Measurements from ENCODE around the gene MGMT.

MGMT gene

DNA sequence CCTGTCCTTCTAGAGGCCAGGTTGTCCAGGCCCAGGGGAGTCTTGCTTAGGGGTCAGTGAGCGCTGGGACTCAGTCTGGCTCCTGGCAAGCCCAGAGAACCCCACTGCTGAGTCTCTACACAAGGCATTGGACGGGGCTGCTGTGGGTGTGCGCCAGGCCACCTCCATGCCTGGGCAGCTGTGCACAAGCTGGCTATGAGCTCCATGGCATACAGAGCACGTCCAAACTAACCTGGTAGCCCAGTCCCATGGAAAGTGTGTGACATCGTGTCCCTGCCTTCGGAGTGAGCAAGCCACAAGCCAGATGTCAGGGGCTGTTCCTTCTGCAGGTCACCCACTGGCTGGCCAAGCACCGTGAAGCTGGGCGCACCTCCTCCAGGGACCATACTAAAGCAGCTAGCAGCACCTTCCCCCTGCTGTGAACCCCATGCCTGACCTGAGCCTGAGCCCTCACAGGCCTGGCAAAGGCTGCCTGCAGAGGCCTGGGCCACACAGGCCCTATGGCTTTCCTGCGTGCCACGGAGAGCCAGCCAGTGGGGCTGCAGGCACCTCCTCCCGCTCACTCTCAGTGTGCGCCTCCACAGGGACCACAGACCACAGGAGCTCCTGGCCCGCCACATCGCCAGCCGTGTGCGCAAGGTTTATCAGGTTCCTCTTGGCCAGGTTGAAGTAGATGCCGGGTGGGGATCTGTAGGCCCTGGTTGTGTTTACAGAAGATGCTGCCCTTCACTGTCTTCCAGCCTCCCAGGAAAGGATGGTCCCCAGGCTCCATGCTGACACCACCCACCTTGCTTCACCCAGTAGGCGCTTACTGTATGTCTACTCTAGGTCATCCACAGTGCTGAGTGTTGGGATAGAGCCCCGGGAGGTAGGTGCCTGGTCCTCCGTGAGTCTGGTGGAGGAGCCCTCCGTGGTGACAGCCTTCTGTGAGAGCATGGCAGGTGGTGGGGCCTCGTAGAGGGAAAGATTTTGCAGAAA lies 277.4 kb downstream of the MGMT start:
- DNase-seq = no peak

DNA sequence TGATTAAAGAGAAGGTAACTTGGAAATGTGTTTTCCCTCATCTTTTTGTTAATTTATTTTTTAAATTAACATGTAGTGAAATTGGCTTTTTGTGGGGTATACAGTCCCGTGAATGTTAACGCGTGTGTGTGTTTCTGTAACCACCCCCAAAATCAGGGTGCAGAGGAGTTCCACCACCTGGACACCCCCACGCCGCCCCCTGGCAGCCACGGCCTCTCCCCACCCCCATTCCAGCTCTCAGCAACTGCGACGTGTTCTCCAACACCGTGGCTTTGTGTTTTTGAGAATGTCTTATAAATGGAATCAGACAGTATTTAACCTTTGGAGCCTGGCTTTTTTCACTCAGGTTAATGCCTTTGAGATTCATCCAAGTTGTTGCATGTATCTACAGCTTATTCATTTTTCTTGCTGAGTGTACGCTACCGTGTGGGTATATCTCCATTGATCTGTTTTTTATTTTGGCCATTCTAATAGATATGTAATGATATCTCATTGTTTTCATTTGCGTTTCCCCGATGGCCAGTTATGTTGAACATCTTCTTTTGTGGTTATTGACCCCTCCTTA lies 278.2 kb downstream of the MGMT start:
- no peak for DNase-seq

DNA sequence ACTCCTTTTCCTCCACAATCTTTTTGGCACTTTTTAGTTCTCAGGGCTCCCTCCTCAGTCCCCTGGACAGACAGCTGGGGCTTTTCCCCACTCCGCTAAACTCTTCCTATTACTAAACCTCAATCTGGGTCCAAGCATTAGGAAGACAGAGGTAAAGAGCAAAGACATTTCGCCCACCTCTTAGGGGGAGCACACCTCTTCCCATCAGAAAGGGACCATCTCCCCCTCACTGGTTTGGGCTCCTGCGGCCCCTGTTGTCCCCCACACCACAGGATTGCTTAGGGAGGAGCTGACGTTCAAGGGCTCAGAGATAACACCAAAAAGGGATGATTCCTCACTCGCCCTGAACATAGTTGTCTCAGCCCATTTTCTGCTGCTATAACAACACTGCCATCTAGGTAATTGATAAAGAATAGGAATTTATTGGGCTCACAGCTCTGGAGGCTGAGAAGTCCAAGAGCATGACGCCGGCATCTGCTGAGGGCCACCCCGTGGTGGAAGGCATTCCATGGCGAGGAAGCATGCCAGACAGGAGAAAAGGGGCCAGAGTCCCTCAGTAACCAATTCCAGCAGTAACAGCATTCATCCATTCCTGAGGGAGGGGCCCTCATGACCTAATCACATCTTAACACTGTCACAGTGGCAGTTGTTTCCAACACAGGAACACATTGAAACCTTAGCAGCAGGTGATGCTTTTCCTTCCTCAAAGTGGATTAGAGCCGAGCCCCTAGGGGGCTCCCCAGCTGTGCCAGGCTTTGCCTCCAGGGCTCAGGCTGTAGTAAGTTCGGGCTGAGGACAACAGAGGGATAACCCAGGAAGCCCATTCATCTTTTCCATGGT lies 287.4 kb downstream of the MGMT start:
- DNase-seq = no peak

DNA sequence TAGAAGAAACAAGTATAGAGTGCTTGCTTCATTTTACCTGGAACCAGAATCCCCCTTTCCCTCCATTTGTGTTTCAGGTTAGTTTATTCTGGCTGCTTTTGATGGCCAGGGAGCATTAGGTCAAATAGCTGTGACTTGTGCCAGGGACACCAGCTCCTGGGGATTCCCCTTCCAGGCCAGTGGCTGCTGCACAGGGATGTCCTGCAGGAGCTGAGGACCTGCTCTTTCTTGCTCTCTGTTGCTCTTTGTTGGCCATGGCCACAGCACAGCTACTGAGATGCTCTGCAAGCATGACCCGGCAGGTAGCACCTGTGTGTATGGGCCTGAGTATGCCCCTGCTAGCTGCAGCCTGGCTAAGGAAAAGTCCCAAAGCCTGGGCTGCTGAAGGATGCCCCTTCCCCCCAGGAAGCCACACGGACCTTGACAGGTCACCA lies 288.1 kb downstream of the MGMT start:
- no peak for DNase-seq

DNA sequence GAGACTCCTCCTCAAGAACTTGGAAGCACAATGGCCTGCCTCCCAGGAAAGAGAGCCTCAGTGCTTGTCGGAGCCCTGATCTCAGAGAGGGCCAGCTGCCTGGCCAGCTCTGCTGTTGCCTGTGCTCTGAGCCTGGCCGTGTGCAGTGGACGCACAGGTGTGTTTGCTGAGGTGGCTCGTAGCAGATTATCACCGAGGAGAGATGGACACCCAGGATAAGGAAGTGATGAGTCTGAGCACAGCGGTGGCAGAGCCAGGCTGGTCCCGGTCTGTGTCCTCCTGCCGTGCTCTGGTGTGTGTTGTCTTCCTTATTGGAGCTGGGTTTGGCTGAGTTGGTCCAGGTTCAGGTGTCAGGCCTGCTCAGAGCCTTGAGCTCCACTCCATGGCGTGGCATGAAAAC lies 288.6 kb downstream of the MGMT start:
- no peak for DNase-seq

DNA sequence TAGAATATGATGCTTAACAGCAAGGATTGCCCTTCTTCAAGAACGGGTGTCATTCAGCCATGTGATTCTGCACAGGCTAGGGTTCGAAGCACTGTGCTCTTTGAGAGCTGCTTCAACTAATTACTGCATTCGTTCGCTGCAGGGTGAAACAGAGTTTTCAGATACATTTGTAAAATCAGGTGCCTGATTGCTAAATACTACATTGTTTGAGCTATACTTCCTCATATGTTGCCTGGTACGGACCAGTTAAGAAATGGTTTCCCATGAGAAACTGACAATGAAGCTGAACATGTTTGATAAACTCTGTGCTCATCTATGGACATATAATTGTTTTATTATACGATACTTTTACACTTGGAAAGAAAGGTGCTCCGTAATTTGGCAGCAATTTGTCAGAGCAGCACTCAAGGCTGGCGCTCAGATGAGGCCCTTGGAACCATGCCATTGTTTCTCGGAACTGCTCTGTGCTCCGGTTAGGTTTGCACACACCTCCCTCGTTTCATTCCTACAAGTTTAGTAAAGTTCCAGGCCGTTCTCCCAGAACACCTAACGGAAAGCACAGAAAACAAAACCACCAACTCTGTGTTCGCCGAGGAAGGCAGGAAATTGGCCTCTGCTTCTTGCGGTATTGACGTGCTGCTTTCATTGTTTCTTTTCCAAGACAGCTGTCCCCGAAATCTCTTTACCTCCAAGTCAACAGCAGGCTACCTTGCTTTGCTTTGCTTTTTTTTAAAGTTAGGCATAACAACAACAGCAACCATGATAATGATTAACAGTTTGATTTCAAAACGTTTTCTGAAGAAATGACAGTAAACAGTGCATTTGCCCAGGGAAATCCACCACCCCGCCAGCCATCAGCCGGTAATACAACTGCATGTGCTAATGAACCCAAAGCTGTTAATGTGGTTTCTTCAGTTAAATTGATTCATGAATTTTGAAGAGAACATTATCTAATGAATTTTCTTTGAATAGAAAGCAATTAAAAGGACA lies 290.2 kb downstream of the MGMT start:
- DNase-seq = no peak

DNA sequence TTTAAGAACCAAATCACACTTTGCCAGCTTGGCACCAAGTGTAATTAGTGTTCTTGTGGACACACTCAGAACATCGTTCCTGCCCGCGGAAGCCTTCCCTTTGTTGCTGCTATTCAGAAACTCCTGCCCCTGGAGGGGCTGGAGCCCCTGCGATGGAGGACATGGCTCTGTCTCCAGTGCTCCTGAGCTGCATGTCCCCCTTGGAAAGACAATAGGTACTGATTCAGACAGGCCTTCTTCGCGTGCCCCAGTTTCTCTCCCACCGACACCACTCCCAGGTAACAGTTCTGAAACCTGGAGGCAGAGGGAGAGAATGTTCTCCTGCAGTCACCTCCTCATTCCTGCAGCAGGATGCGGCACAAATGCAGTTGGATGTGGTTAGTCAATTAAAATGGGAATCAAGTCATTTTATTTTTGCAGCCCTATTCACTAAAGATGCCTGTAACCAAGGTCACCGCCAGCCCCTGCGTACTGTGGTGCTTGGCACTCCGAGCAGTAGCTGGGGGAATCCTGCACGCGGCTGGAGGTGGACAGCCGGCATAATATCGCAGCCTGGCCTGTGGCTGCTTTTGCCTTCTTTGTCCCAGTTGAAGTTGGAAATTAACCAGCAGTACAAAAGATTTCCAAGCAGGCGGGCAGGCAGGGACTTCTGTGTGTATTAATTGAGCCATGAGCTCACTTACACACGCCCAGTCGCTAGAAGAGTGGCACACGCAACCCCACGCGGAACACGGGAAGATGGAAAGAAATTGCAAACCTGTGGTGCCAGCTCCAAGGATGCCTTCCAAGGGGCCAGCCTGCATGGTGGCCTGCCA lies 291.4 kb downstream of the MGMT start:
- no peak for DNase-seq

DNA sequence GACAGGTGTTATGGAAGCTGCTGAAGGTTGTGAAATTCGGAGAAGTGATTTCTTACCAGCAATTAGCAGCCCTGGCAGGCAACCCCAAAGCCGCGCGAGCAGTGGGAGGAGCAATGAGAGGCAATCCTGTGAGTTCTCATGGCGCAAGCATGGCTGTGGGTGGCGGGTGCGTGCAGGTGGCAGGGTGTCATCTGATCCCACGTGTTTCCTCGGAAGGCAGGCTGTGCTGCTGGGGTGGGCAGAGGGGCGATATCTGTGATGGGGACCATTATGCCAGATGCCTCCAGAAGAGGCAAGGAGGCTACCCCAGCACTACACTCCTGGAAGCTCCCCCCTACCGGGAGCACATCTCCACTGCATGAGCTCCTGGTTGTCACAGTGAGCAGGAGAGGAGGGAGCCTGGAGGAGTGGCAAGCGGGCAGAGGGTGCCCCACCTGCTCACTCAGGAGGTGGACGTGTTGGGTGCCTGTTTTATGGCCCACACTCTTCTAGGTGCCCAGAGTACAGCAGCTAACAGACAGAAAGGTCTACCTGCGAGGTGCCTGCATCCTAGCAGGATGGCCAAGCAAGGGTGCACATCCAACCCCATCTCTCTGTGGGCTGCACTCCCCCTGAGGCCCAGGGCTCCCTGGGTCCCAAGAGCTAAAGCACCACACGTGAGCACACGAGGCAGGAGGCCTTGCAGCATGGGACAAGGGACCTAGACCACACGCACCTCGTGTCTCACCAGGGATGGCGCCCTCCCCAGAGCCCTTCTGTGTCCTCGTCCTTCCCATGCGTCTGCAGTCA lies 292.4 kb downstream of the MGMT start:
- no peak for DNase-seq

DNA sequence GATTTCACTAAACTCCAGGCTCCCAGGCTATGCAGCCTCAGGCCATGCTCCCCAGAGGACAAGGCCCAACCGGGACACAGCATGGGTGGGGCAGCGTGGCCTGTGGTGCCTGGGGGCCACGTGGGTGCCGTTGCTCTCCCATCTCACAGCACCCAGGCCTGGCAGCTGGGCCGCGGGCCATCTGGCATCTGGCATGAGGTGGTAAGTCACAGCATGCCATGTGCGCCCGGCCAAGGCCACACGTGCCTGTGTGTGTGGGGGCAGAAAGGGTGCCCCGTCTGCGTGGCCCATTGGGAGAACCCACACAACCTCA lies 292.9 kb downstream of the MGMT start:
- no peak for DNase-seq

DNA sequence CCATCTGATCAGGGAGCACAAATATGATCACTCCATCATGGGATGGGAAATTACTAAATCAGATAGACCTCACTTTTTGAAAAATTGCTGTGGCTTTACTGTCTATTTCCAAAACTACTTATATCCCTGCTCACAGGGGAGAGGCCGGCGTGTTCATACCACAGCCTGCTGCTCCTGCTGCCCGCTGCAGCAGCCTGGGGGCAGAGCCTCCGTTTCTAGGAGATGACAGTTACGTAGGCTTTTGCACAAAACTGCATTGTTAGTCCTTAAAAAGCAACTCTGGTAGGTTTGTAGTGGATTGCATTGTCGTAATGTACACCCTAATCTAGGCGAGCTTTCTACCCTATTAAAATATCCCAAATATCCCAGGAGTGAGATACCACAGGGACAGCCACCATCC lies 293.4 kb downstream of the MGMT start:
- DNase-seq = no peak

DNA sequence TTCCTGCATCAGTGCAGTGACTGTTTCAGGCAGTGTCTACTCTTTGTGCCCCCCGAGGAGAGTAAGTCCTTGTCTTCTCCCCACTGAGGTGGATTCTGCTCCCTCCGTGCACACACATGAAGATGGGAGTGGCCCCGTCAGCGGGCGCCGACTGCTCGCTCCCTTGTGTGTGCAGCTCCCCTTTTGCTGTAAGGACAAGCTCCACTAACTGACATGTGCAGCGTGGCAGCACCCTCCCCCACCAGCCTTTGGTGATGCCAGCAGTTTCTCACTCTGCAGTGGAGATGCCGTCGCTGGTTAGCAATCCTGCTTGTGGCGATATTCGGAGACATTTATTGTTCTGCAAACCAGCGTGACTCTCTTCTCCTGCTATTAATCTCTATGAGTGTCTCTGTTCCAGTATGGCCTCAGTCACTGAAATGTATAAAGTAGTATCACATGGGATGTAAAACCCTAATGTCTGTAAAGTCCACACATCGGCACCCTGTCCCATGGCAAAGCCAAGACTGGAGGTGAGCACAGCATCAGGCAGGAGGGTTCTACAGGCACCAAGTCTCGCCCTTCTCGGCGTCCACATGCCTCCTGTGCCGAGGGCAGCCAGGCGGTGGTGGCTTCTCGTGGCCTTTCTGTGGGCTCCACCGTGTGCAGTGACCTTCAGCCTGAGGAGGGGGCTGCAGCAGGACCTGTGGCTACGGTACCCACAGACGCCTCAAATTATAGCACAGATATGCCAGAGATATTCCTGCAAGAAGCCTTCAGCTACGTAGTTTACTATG lies 294.3 kb downstream of the MGMT start:
- DNase-seq = no peak

DNA sequence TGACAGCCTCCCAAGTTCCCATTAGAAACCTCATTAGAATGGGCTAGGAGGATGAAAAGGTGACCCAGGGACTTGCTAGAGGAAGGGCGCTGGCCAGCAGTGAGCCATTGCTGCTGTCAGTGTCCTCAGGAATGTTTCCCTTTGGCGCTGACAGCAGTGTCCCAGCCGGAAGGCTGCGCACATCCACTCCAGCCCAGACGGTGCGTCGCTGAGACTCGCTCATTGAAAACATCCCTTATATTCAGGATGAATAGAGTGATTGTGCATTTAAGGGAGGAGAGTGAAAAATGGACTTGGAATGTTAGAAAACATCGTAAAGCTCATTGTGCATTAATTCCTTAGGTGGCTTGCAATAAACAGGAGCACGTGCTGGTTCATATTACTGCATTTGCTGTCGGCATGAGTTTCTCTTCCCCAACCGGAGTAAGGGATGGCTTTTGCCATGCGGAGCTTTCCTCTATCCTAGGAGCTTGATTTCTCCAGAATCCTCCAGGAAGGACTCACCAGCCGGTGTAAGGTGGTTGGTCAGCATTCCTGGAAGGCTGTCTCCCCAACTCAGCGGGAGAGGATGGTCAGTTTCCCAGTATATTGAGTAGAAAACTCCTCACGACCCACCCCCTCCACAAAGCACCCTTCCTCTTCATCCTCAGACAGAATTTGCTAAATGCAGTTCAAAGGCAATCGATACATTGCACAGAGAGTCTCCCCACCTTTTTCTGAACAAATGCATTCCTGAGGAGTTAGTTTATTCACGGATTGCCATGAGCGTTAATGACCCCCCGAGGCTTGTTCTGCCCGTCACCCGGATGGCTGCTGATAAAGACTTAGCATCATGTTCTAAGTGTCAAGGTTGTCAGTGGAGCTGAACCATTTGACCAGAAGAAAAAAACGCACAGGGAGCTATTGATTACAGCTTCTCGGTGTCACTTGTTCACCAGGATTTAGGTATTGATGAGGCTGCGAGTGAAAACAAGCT lies 295.2 kb downstream of the MGMT start:
- DNase-seq = no peak

DNA sequence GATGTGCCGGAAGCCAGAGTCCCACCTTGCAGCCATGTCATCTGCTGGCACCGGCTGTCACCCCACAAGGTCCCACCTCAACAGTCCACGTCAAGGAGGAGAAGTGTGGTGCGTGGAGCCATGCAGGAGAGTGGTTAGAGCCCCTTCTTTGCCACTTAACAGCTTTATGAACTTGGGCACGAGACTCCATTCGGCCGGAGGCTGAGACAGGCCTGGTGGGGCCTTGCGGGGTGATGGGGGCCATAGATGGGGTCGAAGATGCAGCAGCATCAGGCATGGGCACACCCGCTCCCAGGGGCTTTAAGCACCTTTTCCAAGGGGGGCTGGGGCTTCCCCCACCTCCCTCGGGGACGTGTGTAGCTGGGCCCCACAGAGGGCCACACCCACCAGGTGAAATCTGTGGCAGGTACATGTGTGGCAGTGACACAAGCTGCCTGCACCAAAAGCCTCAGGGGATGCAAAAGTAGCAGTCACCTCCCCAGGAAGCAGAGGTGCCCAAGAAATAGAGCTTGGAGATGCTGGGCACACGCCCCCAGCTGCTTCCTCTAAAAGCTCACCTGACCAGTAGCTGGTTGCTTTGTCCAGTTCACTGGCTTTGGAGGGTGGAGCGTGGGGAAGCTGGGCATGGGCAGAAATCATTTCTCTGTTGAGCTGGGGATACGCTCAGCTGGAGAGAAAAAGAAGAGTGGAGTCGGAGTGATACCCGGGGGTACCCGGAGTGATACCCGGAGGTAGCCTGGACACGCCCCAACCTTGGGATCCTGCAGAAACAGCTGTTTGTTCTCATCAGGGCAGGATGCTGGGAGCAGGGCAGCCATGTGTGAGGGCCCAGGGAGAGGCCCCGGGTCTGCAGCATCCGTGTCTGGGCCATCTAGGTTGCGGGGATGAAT lies 297.2 kb downstream of the MGMT start:
- DNase-seq = no peak

DNA sequence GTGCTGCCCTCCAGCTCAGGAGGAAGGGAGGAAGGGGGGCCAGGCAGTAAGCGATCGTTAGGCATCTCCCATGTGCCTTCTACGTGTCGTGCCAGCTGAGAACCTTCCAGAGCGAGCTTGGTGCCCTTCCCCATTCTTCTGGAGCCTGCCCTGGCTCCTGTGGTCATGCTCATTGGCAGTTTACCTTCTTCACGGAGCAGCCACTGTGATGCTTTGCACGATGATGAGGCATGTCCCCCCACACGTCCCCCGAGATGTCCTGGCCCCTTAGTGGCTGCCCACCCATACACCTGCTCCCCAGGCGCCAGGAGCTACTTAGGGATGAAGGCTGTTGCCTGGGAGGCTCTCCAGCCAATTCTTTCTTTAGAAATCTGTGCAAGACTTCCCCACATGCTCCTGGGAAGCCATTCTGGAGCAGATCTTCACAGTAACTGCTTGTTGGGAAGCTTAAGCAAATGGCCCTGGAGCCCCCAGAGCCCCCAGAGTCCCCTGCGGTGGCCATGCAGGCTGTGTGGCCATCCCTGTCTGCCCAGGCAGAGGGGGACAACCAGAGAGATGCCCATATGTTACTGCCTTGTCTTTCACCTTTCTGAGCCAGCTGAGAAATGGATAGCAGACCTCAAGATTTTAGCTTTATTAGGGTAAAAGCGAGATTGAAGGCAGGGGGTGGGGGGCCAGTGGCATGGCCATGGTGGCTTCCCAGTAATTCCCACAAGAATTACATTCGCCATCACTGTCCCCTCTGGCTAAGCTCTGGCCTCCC lies 298.0 kb downstream of the MGMT start:
- no peak for DNase-seq

DNA sequence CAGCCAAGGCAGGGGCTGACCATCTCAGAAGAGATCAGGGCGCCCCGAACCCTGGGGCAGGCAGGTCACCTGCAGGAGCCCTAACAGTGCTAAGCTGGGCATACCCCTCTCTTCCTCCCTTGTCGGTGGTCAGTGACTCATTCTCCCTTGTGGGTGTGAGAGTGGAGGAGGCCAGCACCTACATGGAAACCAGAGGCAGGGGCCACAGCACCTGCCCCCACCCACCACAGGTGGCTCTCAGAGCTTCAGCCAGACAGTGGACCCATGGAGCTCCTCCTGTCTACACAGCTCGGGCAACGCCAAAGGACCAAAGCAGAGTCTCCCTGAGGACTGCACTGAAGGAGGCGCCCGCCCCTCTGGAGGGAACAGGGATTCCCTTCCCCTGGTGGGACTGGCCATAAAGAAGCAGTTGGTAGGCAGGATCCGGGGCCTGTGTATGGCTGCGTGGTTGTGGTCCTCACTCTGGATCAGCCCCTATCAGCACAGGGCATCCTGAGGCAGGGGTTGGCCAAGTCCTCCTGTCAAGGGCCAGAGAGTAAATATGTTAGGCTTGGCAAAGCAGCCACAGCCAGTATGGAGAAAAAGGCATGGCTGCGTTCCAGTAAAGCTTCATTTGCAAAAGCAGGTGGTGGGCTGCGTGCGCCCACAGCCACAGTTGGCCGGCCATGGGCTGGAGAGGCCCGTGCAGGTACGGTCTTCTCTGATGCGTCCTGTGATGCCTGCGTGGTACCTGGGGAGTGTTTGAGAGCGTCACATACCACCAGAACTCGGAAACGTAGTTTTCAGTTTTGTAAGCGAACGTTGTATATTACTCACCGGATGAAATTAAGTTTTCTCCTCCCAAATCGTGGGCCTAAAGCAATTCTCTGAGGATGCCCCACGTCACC lies 298.9 kb downstream of the MGMT start:
- DNase-seq = no peak
